Measurements from ENCODE around the gene FCGBP.
"Not testable (repeated sequence)": the region's sequence is repeated elsewhere in the genome, so short reads cannot be mapped to it uniquely, and the experiment has no call there.

Gene FCGBP

GRCh38 chr19:39916851-39917396 lies 17.5 kb downstream of the FCGBP start:
- DNase-seq = no peak

- no peak for DNase-seq
Measured at GRCh38 chr19:39916236-39916635, 18.2 kb downstream of the FCGBP start.

GRCh38 chr19:39915848-39916215 lies 18.6 kb downstream of the FCGBP start:
- no peak for DNase-seq

- DNase-seq = no peak
Measured at GRCh38 chr19:39915101-39915847, 19.2 kb downstream of the FCGBP start.

GRCh38 chr19:39913682-39914333 lies 20.6 kb downstream of the FCGBP start:
- no peak for DNase-seq

DNA sequence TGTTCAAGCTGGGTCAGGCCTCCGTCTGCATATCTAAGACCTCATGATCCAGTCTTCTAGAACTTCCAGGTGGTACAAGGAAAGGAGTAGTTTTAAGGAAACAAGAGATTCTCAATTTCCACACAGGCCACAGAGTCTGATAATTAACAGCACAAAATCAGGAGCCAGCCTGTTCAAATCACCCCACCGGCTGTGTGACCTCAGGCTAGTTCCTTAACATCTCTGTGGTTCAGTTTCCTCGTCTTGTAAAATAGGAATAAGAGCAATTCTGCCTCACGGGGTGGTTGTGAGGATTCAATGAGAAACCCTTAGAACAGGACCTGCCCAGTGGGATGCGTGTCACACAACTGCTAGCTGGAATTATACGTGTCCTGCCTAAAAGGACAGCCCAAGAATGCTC lies 25.6 kb downstream of the FCGBP start:
- no peak for DNase-seq

DNA sequence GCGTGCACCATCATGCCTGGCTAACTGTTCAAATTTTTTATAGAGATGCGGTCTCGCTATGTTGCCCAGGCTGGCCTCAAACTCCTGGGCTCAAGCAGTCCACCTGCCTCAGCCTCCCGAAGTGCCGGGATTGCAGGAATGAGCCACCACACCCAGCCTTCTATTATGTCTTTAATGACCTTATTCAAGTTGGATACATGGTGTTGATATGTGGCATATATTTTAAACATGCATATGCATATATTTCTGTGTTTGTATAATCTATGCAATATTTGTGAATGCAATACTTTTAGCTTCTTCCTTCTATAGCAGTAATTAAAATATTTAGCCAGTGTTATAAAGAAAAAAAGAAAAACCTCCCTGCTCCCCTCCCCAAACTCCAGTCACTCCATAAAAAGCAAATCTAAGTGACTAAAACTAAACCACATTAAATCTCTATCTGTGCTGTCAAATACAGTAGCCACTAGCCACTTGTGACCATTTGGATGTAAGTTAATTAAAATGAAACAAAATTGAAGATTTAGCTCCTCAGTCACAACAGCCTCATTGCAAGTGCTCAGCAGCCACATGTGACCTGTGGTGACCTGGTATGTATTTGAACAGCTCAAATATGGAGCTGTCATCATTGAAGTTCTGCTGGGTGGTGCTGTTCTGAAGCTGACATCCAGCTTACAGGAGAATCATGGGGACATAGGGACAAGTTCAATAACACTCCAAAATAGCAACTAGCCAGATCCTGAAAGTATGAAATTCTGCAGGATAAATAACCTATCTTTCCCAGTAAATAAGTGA lies 27.4 kb downstream of the FCGBP start:
- no peak for DNase-seq

DNA sequence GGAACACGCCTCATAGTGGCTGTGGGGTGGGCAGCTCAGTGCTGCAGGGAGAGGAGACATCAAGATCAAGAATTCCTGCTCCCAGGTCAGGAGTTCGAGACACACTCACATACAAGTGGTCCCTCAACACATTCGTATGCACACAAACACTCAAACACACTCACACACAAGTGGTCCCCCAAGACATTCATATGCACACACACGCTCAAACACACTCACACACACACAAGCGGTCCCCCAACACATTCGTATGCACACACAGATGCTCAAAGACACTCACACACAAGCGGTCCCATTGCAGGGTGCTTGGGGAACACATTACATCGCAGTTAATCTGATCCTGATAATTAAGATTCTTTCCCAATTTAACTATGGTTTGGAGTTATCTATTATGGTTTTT lies 28.2 kb downstream of the FCGBP start:
- DNase-seq = no peak

GRCh38 chr19:39903486-39904091 lies 30.8 kb downstream of the FCGBP start:
- not testable (repeated sequence) for DNase-seq

DNA sequence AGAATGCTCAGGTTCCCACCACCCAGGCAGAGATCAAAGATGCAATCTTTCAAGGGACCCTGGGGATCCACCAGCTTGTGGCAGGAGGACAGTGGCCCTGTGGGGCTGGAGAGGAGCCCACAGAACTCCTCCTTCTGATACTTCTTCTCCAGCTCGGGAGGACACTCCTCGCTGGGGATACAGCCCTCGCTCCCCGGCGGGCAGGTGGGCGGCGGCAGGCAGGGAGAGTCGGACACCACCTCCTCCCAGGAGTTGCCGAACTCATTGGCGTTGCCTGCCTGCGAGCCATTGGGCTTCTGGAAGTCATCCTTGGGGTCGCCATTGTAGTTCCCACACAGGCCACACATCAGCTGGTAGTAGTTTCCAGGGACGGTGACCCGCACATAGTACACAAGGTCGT lies 32.1 kb downstream of the FCGBP start:
- DNase-seq = not testable (repeated sequence)

DNA sequence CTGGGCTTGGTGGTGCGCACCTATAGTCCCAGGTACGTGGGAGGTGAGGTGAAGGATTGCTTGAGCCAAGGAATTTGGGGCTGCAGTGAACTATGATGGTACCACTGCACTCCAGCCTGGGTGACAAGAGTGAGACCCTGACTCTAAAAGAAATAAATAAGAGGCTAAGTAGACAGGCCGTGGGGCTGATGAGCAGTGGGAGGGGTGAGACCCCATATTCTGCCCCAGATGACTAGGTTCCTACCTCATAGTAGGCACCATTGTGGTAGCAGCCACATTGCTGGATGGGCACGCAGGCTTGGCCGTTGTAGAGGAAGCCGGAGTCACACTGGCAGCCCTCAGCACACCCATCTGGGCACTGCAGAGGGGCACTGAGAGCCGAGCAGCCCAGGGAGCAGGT lies 32.8 kb downstream of the FCGBP start:
- not testable (repeated sequence) for DNase-seq

DNA sequence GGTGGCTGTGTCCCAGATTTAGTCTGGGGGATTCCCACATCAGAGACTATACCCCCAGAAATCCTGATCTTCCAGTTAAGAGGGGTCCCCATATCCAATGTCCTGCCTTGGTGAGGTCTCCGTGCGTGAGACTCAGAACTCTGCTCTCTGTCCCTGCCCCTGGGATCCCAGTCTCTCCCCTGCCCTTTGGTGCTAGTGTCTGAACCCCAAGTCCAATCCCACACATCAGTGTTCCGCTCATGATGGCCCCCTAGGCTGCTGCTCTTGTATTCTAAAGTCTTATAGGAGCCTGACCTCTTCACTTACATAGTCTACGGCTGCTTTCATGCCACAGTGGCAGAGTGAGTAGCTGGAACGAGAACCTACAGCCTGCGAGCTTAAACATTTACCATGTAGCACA lies 35.6 kb downstream of the FCGBP start:
- not testable (repeated sequence) for DNase-seq

- peak; percentile 43 for DNase-seq
Measured at GRCh38 chr19:39897511-39898245, 36.8 kb downstream of the FCGBP start.

- DNase-seq = not testable (repeated sequence)
Measured at GRCh38 chr19:39895096-39895495, 39.3 kb downstream of the FCGBP start.

DNA sequence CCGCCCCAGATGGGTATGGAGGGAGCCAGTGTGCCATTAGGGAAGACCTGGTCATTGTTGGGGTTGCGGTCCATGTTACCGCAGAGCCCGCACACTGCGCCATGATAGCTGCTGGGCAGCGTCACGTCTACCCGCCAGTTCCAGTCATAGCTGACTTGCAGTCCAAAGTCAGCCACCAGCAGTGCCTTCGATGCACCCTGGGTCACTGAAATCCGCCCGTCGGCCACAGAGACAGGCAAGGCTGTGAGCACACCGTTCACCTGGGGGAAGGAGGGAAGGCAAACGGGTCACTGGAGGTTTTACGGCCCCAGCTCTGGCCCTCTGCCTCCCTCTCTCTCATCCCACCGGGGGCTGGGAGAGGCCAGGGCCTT lies 40.2 kb downstream of the FCGBP start:
- not testable (repeated sequence) for DNase-seq

DNA sequence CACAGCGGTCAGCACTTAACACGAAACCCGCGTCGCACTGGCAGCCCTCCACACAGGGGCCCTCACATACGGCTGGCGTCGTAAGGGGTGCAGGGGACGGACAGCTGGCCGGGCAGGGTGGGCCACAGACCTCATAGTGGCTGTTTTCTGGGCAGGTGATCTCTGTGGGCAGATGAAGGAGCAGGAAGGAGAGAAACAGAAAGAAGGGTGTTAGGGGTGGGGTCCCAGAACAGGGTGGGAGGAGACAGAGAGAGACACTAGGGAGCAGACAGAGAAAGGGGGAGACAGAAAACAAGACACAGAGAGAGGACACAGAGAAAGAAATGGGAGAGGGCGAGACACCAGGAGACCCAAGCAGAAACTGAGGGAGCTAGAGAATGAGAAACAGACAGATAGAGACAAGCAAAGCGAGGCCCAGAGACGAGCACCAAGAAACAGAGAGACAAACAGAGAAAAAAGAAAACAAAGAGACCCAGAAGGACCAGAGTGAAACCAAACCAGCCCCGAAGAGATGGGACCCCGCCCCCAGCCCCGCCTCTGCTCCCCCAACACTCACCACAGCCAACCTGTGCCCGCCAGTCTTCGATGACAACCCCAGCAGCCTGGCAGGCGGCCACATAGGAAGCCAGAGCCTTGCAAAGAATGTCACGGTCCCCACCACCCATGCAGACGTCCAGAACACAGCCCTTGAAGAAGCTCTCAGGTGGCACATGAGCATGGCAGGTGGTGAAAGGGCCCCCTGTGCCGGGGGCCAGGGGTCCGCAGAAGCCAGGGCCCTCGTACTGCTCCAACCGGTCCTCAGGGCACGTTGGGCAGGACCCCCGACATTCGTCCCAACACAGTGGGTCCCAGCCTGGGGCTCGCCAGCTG lies 40.8 kb downstream of the FCGBP start:
- not testable (repeated sequence) for DNase-seq

GRCh38 chr19:39892506-39892902 lies 41.9 kb downstream of the FCGBP start:
- DNase-seq = not testable (repeated sequence)

GRCh38 chr19:39891660-39892505 lies 42.6 kb downstream of the FCGBP start:
- DNase-seq = peak; percentile 6

DNA sequence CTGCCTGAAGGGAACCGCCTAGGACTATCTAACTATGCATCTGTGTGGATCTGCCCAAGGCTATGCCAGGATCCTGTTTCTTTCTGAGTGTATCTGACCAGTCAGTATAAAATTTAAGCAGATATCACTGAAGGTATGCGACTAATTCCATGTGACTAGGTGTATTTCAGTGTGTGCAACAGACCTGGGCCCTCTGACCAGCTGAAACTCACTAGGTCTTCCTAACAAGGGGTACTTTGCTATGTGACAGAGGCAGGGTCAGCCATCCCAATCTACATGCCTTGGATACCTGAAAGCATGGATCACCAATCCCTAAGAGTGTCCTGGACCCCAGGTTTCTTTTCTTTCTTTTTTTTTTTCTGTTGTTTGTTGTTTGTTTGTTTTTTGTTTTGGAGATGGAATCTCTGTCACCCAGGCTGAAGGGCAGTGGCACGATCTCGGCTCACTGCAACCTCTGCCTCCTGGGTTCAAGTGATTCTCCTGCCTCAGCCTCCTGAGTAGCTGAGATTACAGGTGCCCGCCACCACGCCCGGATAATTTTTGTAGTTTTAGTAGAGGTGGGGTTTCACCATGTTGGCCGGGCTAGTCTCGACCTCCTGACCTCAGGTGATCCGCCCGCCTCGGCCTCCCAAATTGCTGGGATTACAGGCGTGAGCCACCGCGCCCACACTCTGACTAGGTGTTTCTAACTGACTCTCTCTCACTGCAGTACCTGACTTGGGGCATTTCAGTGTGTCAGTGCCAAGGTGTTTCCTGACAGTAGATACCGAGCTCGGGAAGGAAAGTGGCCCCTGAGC lies 43.5 kb downstream of the FCGBP start:
- DNase-seq = no peak

Measured in fibroblast of skin of scalp (primary cell).